LNCaP clone FGC (cell line): ENCODE results near the gene TRIM38.
A peak's percentile ranks its signal among the peaks of the same experiment; 100 is the strongest.

Experiments
- DNase-seq: peaks from one replicate; pipeline ENCODE4 v3.0.0-alpha.2; 2011; ENCODE audit warnings: low read depth
- H3K4me3 ChIP-seq: 2 replicates; pipeline ENCODE4 v1.5.1; 2011; ENCODE audit warnings: mild to moderate bottlenecking, low read depth, low read length, control low read depth
- TF ChIP-seq, protein P1 (sequence below): IDR thresholded peaks from 2 replicates; pipeline ENCODE4 v1.5.1; 2012; ENCODE audit warnings: mild to moderate bottlenecking; ENCODE audit not compliant: control insufficient read depth, insufficient read depth; ENCODE audit errors: extremely low read depth

The TRIM38 gene

DNA sequence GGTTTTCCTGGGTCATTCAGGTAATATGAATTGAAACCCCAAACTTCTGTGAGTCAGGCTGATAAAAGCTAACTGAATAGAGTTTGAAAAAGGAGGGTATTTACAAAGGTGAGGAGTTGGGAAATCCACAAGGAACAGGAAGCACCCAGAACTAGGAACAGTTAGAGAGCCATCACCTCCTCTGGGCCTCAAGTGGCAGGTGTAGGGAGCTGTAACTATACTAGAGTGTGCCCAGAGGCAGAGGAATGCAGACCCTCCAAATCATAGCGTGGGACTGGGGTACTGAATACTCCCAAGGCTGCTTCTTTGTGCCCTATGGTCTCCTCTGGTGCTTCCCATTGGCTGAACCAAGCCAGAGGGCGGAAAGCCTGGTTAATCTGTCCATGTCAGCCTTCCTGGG is 18.3 kb downstream of the TRIM38 start:
- TF ChIP-seq, protein P1, sequence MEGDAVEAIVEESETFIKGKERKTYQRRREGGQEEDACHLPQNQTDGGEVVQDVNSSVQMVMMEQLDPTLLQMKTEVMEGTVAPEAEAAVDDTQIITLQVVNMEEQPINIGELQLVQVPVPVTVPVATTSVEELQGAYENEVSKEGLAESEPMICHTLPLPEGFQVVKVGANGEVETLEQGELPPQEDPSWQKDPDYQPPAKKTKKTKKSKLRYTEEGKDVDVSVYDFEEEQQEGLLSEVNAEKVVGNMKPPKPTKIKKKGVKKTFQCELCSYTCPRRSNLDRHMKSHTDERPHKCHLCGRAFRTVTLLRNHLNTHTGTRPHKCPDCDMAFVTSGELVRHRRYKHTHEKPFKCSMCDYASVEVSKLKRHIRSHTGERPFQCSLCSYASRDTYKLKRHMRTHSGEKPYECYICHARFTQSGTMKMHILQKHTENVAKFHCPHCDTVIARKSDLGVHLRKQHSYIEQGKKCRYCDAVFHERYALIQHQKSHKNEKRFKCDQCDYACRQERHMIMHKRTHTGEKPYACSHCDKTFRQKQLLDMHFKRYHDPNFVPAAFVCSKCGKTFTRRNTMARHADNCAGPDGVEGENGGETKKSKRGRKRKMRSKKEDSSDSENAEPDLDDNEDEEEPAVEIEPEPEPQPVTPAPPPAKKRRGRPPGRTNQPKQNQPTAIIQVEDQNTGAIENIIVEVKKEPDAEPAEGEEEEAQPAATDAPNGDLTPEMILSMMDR, result no peak
- H3K4me3 ChIP-seq, result no peak overlapping the region
- no peak for DNase-seq

DNA sequence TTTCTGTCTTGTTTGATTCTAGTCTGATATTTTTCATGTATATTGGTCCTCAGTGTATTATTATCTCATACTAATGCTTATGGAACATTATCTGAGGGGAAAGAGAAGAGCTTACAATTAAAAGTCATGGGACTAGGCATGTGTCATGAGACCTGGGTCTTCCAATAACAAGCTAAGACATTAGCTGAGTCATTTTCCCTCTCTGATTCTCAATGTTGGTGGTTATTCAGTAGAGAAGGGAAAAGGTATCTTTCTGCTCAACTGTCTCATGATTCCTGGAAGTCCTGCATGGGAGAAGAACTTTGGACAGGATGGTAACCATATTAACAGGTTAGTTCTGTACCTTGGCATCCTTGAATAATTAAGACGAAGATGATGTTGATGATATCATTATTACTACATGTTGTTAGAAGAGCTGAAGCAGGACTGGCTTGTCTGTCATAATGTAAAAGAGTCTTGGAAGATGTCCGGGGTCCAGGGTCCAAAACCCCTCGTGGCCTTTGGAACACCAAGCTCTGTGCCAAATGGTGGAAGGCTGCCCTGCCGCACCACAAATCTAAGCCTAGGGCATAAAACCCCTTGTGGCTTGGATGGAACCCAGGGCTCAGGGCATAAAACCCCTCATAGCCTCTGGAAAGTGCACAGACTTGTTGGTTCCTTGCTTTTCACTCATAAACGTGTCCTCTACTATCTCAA is 19.1 kb downstream of the TRIM38 start:
- H3K4me3 ChIP-seq, result no peak overlapping the region
- TF ChIP-seq, protein P1, result no peak
- no peak for DNase-seq

DNA sequence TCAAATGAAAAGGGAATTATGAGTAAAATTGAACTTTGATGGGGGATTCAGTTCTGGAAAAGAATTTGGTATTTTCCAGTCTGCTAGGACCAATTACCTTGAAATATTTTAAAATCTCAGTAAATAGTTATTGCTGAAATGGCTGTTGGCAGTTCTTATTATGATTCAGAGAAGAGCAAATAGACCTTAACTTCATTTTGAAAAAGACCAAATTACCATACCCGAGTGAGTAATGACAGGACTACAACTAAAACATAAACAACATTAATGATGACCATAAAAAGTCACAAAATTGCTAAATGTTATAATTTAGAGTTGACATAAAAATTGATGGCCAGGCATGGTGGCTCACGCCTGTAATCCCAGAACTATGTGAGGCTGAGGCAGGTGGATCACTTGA is 21.7 kb downstream of the TRIM38 start:
- H3K4me3 ChIP-seq, result no peak overlapping the region
- TF ChIP-seq, protein P1, result no peak
- DNase-seq, result no peak

DNA sequence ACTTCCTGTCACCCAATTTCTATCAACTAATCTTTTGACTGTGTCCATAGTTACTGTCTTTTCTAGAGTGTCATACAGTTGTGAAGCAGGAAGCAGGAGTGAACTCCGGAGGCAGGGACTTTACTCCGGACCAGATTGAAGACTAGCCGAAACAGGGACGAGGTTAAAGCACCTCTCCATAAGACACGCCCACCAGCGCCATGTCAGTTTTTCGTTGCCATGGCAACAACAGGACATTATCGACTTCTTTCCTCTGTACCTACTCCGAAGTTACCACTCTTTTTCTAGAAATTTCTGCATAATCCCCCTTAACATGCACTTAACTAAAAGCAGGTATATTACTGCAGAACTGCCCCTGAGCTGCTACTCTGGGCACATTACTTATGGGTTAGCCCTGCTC is 25.2 kb downstream of the TRIM38 start:
- DNase-seq, result no peak
- no peak overlapping the region for H3K4me3 ChIP-seq
- TF ChIP-seq, protein P1, result no peak

DNA sequence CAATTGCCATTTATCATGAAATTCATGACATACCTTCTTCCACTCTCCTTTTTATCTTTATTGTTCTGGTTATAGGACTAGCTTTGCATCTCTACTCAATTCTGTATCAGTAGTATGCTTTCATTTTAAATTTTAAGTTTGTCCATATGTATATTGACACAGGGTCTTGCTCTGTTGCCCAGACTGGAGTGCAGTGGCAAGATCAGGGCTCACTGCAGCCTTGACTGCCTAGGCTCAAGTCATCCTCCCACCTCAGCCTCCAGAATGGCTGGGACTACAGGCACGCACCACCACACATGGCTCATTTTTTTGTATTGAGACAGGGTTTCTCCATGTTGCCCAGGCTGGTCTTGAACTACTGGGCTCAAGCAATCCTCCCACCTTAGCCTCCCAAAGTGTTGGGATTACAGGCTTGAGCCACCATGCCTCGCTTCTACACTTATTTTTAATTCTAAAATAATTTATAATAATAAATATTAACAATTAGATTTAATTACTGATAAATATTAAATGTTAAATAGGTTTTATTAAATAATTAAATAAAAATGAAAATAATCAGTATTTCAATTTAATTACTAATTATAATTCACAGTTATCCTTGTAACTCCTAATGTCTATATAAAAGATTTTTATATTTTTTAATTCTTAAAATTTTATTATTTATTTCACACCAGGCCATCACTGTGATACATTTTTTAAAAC is 27.7 kb downstream of the TRIM38 start:
- TF ChIP-seq, protein P1, result no peak
- DNase-seq, result no peak
- no peak overlapping the region for H3K4me3 ChIP-seq

DNA sequence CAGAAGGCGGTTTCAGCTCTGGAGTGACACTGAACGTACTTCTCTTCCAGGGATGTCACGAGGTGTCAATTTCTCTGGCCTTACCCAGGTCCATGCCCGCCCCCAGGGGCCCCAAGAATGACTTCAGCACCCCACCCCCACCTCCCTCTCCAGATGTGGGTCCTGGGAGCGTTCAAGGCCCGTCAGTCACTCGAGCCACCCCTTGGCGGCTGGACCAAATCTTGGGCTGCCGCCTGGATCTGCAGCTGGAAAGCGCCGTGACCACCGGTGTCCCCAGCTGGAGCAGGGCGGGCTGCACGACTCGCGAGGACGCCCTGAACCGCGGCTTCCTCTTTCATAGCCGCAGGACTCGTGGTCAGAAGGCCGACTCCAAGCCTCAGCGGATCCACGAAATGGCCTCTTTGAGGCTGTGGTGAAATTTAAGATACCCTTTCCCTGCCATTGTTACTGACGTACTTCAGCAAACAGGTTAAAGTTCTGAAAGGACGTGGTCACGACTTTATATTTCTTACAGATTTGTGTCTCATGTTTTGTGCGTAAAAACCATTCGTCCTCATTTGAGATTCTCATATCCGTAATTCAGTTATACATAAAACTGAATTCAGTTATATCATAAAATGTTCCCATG is 29.3 kb downstream of the TRIM38 start:
- TF ChIP-seq, protein P1, result no peak
- no peak for DNase-seq
- H3K4me3 ChIP-seq, result peak overlapping the region; percentile 58
